GM18517 (cell line): ENCODE data around the gene RALGPS1.

ENCODE experiments used
- ATAC-seq: cut with Tn5 transposase; IDR thresholded peaks from one replicate; pipeline ENCODE4 v1.9.1; 2021; ENCODE audit warnings: mild to moderate bottlenecking, moderate library complexity; ENCODE audit not compliant: unreplicated experiment

The RALGPS1 gene

GRCh38 chr9:126953041-126953809 is 38.6 kb downstream of the RALGPS1 start:
- ATAC-seq, result no peak

GRCh38 chr9:126955811-126956210 is 41.2 kb downstream of the RALGPS1 start:
- no peak for ATAC-seq

- ATAC-seq, result no peak
These were observed 42.5 kb downstream of the RALGPS1 start for GRCh38 chr9:126956917-126957686.

GRCh38 chr9:126957687-126958053 is 43.1 kb downstream of the RALGPS1 start:
- ATAC-seq, result no peak

- no peak for ATAC-seq
These were observed 44.8 kb downstream of the RALGPS1 start for GRCh38 chr9:126959336-126959735.

GRCh38 chr9:126959917-126960316 is 45.3 kb downstream of the RALGPS1 start:
- ATAC-seq, result no peak

GRCh38 chr9:126962336-126962735 is 47.8 kb downstream of the RALGPS1 start:
- ATAC-seq, result no peak

- ATAC-seq, result no peak
These were observed 50.5 kb downstream of the RALGPS1 start for GRCh38 chr9:126965077-126965476.

- no peak for ATAC-seq
These were observed 51.2 kb downstream of the RALGPS1 start for GRCh38 chr9:126965541-126966428.

GRCh38 chr9:126971261-126971660 is 56.7 kb downstream of the RALGPS1 start:
- ATAC-seq, result no peak

GRCh38 chr9:126973651-126974529 is 59.3 kb downstream of the RALGPS1 start:
- no peak for ATAC-seq

GRCh38 chr9:126974594-126974993 is 60.0 kb downstream of the RALGPS1 start:
- no peak for ATAC-seq

GRCh38 chr9:126975327-126976220 is 61.0 kb downstream of the RALGPS1 start:
- ATAC-seq, result no peak

GRCh38 chr9:126979461-126979860 is 64.9 kb downstream of the RALGPS1 start:
- ATAC-seq, result no peak

- no peak for ATAC-seq
These were observed 65.6 kb downstream of the RALGPS1 start for GRCh38 chr9:126980231-126980630.

- no peak for ATAC-seq
These were observed 66.6 kb downstream of the RALGPS1 start for GRCh38 chr9:126981218-126981617.

GRCh38 chr9:126982215-126983002 is 67.8 kb downstream of the RALGPS1 start:
- no peak for ATAC-seq

GRCh38 chr9:126983767-126984166 is 69.2 kb downstream of the RALGPS1 start:
- ATAC-seq, result no peak

GRCh38 chr9:126984969-126985368 is 70.4 kb downstream of the RALGPS1 start:
- no peak for ATAC-seq
